Dedifferentiated amniotic fluid mesenchymal stem cell (primary cell): ENCODE data around the gene GUCY1A1.
"Not testable (repeated sequence)": the region's sequence is repeated elsewhere in the genome, so short reads cannot be mapped to it uniquely, and the experiment has no call there.

Source experiments
- DNase-seq: peaks from one replicate; pipeline ENCODE4 v3.0.0-alpha.2; 2016; ENCODE audit errors: extremely low spot score

Gene GUCY1A1, protein sequence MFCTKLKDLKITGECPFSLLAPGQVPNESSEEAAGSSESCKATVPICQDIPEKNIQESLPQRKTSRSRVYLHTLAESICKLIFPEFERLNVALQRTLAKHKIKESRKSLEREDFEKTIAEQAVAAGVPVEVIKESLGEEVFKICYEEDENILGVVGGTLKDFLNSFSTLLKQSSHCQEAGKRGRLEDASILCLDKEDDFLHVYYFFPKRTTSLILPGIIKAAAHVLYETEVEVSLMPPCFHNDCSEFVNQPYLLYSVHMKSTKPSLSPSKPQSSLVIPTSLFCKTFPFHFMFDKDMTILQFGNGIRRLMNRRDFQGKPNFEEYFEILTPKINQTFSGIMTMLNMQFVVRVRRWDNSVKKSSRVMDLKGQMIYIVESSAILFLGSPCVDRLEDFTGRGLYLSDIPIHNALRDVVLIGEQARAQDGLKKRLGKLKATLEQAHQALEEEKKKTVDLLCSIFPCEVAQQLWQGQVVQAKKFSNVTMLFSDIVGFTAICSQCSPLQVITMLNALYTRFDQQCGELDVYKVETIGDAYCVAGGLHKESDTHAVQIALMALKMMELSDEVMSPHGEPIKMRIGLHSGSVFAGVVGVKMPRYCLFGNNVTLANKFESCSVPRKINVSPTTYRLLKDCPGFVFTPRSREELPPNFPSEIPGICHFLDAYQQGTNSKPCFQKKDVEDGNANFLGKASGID

DNA sequence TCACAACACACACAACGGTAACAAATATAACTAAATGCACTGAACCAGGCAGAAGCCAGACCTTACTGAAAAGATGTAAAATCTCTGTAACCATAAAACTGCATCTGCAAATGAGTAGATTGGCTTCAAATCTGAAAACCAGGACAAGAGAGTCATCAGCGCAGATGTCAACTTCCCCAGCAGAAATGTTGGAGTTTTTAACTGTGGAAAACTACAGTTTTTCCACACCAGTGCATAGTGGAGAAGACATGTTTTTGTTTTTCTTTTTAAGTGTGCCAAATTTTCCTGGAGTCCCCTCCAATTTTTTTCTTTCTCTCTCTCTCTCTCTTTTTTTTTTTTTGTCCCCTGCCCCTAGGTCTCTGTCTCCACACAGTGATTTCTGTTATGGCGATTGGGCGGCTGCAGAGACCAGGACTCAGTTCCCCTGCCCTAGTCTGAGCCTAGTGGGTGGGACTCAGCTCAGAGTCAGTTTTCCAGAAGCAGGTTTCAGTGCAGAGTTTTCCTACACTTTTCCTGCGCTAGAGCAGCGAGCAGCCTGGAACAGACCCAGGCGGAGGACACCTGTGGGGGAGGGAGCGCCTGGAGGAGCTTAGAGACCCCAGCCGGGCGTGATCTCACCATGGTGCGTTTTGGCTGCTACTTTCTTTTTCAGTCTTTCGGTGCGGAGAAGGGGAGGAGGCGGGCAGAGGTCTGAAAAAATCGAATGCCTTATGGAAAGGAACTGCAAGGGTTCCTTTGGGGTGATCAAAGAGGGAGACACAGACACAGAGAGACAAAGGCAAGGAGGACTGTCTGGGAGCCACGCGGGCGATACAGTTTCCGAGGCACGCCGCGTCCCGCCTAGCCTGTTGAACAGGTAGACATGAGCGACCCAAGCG, at the start of gene GUCY1A1:
GUCY1A1 (plus strand) TSS at position 505 of the 878 bp plus-strand sequence. CDS start 30,020 bp downstream, outside the sequence.
- DNase-seq, result no peak

DNA sequence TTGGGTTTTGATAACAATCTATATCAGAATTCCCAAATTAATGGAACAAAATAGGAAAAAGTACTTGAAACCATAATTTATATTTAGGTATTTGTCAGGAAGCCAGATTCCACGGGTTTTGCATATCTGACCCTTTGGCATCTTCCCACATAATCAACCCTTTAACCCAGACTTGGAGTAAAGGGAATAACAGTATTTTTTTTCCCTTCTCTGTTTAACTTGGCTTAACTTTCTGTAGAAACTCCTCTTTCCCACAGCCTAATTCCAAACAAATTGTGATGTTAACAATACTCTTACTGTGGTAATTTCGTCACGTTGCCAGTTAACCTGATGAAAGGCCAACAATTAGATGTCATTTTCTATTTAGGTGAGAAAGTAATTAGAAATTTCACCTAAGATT, 49.4 kb upstream of the GUCY1A1 start:
- no peak for DNase-seq

DNA sequence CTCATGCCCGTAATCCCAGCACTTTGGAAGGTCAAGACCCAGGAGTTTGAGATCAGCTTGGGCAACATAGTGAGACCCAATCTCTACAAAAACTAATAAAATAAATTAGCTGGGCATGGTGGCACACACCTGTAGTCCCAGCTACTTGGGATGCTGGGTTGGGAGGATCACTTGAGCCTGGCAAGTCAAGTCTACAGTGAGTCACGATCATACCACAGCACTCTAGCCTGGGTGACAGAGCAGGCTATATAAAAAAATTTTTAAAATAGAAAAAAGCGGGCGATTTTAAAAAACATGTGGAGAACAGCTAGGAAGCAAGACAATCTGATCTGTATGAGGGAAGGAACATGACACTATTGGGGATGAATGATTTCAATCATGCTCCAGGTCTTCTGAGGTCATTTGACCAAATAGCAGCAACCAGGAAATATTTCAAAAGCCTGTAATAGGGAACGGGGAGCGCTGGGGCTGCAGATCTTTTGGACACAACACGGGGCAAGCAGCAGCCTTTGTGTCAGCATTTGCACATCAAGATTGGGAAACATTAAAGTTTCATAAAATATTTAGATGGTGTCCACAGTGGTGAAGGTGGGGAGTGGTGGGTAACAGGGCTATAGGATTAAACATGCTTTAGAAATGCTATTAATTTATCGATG, 48.3 kb upstream of the GUCY1A1 start:
- DNase-seq, result no peak

DNA sequence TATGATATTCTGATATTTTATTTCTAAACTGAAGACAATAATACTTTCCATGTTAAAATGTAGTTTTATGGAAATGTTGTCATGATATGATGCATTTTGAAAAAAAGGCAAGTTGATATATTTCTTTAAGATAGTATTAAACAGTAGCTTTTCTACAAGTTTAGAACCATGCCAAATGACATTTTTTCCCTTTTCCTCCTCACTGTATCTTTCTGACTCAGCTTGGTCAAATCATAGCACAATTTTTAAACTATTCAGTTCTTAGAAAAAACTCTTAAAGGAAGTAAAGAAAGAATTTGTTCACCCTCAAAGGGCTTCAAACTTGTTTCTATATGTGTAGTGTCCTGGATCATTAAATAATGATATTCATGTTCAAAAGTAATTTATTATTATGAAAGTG, 46.0 kb upstream of the GUCY1A1 start:
- no peak for DNase-seq

DNA sequence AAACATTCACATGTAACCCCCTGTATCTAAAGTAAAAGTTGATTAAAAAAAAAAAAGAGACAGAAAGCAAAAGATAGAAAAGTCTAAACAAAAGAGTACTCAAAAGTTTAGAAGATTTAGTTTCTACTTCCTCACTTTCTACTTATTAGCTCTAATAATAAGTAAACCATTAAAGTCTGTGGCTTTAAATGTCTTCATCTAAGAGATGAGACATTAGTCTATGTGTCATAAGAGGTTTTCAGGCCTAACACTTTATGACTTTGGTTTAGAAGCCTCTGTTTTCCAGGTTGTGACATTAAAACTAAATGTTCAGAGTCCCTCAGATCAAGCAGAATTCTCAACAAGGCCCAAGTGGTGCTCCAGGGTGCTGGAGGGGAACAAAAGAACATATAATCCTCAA, 42.2 kb upstream of the GUCY1A1 start:
- no peak for DNase-seq

DNA sequence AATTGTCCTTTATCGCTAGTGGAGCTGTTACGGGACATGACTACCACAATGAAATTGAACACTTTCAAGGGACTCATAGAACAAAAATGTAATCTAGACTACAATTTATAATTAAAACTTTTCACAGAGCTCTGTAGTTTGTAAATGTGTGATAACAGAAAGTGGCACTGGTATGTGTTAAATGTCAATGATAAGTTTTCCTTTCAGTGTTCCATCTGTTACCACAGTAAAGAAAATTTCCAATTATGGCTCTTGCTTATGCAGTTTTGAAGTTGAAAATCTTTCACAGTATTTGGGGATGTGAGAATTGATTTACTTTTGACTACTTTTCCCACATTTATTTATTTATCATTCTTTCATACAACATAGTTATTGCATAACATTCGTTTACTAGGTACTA, 40.1 kb upstream of the GUCY1A1 start:
- no peak for DNase-seq

DNA sequence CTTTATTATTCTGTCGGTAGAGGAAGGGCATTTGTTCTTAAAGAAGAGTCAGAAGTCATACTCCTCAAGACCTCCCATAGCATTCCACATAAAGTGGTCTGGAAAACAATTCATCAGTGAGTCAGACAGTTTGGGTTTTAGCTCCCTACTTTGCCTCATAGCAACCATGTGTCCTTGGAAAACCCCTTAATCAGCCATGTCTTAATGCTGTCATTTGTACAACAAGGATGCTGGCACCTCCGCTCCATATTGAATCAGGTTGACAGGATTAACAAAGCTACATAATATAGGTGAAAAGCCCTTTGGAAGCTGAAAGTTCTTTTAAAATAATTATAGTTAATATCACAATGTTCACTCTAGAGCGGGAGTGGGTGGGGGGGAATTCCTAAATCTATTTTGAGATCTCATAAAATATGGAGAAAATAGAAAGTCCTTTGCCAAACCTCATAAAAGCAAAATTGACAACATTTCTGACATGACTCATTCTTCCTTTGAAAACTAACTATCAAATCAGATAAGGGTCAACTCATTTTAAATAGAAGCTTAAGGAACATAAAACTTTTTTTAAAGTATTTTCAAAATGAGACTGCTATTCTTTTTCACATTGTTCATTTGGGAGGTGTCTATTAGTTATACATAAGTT, 37.3 kb upstream of the GUCY1A1 start:
- no peak for DNase-seq

DNA sequence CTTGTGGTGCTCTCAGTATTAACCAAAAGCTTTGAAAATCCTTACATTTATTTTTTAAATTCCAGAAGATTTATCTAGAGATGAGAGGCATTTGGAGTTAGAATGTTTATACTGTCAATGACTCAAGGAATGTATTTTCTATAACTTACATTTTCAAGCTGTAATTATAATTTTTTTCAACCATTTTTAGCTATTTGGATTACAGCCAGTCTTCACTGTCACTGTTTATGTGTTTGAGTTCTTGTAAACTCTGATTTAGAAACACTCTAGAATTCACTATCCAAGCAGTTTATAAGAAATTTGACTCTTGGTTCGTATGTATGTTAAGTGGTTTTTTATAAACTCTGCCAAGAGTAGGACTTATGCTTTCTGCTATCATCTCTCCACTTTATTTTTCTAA, 36.7 kb upstream of the GUCY1A1 start:
- DNase-seq, result peak; percentile 44

DNA sequence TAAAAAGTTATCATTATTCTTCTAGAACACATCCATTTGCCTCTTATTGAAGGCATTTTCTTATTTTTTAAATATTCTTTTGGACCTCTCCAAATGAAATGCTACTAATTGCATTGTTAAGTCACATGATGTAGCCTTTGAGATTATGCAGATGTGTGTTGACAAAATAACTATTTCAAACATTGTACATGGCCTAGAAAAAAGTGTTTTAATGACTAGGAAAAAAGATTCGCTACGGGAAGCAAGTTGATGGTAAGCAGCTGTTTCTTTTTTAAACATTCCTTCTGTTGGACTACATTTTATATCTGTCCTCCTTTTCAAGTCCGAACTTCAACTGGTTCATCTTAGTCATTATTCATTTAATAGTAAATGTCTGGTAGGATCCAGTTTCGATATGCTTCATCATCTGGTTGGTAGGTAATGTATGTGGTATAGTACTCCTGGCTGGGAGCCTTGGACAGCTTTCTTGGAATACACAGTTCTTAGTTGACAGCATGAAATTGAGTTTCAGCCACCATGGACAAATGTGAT, 34.3 kb upstream of the GUCY1A1 start:
- no peak for DNase-seq

DNA sequence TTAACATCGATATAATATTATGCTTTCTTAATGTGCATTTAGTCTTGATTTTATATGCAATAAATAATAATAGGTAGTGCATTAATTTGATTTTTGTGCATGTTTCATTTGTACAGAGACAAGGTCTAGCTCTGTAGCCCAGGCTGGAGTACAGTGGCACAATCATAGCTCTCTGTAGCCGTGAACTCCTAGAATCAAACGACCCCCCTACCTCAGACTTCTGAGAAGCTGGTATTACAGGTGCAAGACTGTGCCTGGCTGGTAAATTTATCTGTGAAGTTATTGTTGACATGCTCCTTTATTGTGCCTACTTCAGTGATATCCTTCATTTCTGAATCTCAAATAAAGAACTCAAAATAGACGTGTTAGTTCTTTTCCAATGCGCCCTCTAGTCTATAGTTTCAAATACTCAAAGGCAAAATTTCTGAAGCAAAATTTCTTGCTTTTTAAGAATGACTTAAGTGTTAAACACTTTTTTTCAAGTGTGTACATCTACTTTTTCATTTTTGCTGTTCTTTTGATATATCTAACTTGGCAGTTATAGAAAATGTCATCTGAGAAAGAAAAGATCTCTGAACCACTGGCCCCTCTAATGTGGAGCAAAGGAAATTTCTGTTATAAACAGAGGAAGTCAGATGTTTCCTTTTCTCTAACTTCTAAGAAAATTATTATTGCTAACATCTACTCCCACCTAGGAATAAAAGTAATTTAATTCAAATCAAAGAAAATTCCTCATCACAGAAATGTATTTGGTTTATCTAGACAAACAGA, 28.3 kb upstream of the GUCY1A1 start:
- no peak for DNase-seq

DNA sequence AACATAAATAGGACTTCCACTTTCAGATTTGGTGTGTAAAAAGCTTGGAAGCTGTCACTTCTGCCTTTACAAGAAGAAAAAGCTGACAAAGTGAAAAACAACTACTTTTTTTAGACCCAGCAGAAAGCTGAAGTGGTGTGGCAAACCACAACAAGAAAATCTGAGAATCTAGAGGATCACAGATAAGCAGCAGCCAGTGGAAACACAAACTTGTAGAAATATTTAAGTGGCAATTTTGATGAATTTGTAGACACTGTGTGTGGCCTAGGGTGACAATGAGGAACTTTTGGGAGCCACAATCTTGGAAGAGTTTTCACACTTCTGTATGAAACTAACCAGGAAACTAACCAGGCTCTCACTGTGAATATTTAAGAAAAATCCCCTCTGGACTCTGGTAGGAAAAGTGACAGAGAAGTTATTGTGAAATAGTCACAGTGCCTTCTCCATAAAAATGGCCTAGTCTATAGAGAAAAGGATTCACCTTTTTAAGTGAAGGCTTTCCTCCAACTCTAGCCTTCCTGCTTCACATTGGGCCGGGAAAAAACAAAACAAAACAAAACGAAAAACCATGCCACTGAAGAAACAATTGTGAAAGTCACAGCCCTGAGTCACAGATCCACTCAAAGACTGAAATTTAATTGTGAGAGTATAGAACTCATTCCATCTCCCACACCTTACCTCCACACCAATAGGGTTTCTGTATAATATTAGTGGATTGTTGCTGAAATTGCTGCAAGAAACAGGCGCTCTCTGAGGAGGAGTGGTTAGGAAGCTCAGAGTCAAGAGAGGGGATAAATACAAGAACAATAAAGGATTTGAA, 26.7 kb upstream of the GUCY1A1 start:
- no peak for DNase-seq

DNA sequence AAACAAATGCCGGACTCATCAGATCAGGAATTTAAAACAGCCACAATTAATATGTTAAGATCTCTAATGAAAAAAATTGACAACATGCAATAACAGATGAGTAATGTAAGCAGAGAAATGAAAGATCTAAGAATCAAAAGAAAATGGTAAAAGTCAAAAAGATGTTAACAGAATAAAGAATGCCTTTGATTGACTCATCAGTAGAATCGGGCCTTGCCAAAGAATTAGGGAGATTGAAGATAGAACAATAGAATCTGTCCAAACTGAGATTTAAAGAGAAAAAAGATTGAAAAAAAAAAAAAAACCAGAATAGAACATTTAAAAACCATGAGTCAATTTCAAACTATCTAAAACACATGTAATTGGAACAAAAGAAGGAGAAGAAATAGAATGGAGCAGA, 25.9 kb upstream of the GUCY1A1 start:
- DNase-seq, result no peak

DNA sequence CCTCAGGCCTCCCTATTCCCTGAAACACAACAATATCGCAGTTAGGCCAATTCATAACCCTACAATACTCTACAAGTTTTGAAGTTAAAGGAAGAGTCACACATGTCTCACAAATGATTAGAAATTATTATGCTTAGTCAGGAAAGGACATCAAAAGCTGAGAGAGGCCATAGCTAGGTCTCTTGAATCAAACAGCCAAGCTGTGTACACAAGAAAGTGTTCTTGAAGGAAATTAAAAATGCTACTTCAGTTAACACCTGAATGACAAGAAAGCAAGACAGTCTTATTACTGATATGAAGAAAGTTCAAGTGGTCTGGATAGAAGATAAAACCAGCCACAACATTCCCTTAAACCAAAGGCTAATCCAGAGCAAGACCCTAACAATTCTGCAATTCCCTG, 23.6 kb upstream of the GUCY1A1 start:
- DNase-seq, result no peak

DNA sequence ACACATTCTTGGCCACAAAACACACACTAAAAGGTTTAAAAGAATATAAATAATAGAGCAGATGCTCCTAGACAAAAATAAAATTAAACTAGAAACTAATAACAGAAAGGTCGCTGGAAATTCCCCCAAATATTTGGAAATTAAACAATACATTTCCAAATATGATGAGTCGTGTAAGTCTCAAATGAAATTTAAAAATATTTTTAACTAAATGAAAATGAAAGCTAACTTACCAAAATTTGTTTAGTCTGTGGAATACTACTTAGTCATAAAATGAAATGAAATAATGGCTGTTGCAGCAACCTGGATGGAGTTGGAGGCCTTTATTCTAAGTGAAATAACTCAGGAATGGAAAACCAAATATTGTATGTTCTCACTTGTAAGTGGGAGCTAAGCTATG, 20.6 kb upstream of the GUCY1A1 start:
- no peak for DNase-seq

DNA sequence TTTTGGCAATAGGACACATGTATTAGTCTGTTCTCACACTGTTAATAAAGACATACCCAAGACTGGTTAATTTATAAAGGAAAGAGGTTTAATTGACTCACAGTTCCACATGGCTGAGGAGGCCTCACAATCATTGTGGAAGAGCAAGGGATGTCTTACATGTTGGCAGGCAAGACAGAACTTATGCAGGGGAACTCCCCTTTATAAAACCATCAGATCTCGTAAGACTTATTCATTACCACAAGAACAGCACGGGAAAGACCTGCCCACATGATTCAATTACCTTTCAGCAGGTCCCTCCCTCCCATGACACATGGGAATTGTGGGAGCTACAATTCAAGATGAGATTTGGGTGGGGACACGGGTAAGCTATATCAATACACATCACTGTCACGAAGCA, 15.9 kb upstream of the GUCY1A1 start:
- DNase-seq, result not testable (repeated sequence)

DNA sequence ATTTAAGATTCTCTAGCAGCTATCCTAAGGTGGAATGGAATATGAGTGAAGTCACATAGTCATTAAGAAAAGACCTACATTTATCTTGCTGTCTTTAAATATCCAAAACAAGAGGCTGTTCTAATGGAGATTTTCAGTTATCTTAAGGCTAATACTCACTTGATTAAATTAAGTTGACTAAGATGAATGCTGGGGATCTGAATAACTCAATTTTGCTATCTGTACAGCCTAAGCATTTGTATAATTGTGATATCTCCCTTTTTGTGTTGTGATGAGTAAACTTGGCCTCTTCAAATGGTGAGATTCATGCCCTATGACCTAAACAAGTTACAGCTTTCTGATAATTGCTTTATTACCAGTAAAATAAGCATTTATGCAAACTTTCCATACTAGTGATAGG, 13.6 kb upstream of the GUCY1A1 start:
- no peak for DNase-seq

DNA sequence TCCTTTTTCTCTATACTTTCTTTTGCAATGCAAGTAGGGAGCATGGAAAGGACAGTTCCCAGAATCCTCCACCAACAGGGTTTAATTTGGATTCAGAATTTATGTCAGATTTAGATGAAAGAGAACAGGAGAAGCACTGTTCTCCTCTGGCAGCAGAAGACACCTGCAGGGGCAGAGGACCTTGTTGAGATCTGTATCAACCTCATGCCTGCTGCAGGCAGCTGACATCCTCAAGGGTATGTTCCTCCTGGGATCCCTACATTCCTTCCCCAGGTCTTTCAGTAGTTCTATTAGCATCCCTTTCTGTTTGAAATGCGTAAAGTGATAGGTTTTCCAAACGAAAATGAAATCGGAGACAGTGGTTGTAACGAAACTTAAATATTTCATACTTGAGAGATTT, 10.6 kb upstream of the GUCY1A1 start:
- DNase-seq, result no peak

DNA sequence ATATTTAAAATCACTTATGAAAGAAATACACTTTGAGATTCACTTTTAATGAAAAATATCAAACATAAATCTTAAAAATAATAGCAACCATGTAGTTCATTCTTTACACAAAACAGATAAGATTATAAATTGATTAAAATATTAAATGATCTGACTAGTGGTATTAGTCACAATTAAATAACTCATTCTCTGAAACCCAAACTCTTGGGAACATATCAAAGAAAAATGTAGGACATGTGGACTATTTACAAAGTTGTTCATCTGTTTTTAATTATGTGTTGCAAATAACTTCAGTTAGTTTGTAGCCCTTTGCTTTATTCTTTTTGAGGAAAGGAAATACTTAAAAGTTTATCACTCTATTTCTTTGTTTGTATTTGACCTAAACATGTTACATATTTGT, 9.5 kb upstream of the GUCY1A1 start:
- DNase-seq, result no peak

DNA sequence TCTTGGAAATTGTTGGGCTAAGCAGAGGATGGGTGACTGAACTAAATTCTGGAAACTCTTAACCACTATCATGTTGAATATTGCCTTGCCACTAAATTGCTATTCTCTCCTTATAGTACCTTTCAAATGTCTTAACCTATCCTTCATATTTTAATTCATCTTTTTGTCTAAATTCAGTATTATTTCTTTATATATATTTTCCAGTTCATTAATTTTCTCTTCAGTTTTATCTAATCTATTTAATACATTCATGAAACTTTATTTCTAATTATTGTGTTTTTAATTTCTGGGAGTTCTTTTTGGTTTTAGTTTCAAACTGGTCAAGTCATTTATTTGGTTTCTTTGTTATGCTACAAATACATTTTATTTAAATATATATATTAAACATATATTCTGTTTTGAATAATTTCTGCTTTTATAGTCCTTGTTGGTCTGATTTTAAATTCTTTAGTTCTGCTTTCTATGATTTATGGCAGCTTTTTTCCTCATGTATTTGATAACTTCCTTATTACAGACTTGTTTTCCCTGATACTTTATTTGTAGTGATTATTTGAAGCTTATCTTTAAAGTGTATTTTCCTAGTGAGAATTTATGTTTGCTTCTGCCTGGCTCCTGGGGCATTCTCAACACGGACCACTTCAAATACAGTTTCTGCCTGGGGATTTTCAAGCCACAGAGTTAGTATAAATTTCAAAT, 8.5 kb upstream of the GUCY1A1 start:
- DNase-seq, result no peak
